GM12878 (cell line): ENCODE results near the gene MCM6. TPM values are rescaled to one million over a fixed set of nuclear protein-coding genes. Genes with fewer than 3 reads are reported as not detected.

Source experiments
- ATF7 ChIP-seq: fragments of 450-650 bp; IDR thresholded peaks from 2 replicates; pipeline ENCODE4 v1.6.1; 2016; ENCODE audit warnings: low read depth, mild to moderate bottlenecking
- CHD2 ChIP-seq: IDR thresholded peaks from 2 replicates; pipeline ENCODE4 v1.6.1; 2011; ENCODE audit warnings: low read depth, low read length, improper control_type of control experiment, borderline replicate concordance
- EGR1 ChIP-seq, 2 experiments: IDR thresholded peaks; 1 replicate in 1 of 2; 2 replicates in 1 of 2; pipeline ENCODE4 v1.6.1; 2011 to 2012; ENCODE audit warnings: low read depth in 2 of 2, low read length in 2 of 2, borderline replicate concordance in 1 of 2, mild to moderate bottlenecking in 1 of 2, moderate library complexity in 1 of 2
- ESRRA ChIP-seq: IDR thresholded peaks from 2 replicates; pipeline ENCODE4 v1.6.1; 2012; ENCODE audit warnings: mild to moderate bottlenecking, low read length, improper control_type of control experiment
- FOS ChIP-seq: IDR thresholded peaks from 3 replicates; pipeline ENCODE4 v1.6.1; 2011; ENCODE audit warnings: borderline replicate concordance; ENCODE audit not compliant: insufficient read length; ENCODE audit errors: extremely low read depth
- GATAD2B ChIP-seq: fragments of 450-650 bp; conservative IDR thresholded peaks from 2 replicates; pipeline ENCODE4 v1.6.1; 2017; ENCODE audit warnings: low read depth, mild to moderate bottlenecking, moderate library complexity
- POLR2AphosphoS2 ChIP-seq: IDR thresholded peaks from 2 replicates; pipeline ENCODE4 v1.6.1; 2011; ENCODE audit warnings: low read depth, mild to moderate bottlenecking, low read length, improper control_type of control experiment, moderate library complexity
- TARDBP ChIP-seq: IDR thresholded peaks from 2 replicates; pipeline ENCODE4 v1.6.1; 2016; ENCODE audit warnings: borderline replicate concordance
- ZBED1 ChIP-seq: IDR thresholded peaks from 2 replicates; pipeline ENCODE4 v1.6.1; 2016; ENCODE audit warnings: borderline replicate concordance
- ZNF384 ChIP-seq: IDR thresholded peaks from 2 replicates; pipeline ENCODE4 v1.6.1; 2012; ENCODE audit warnings: low read depth, mild to moderate bottlenecking, low read length, improper control_type of control experiment, borderline replicate concordance
- polyA plus RNA-seq, 11 experiments: library from polyadenylated mRNA; depleted of rRNA in 4 of 11; unstranded in 6 of 11; stranded (reverse) in 5 of 11; fragments of >200 nt; fragmentation: Nextera tagmentation in 4 of 11; fragmentation: Illumina TruSeq in 1 of 11; extraction: Ambion mirVana in 4 of 11; extraction: Trizol in 1 of 11; gene quantifications; 1 replicate in 1 of 11; 2 replicates in 10 of 11; pipeline versions ENCODE4 v1.2.1 to v1.2.3, GENCODE V29; 2011 to 2016; ENCODE audit warnings: inconsistent platforms in 2 of 11, missing spikeins in 2 of 11, low read depth in 1 of 11
- total RNA-seq, 4 experiments: library from RNA; depleted of rRNA in 3 of 4; stranded (reverse); fragments of >200 nt in 3 of 4; fragmentation: Illumina TruSeq in 1 of 4; extraction: Trizol in 1 of 4; gene quantifications; 2 replicates each; pipeline versions ENCODE4 v1.2.1 to v1.2.3, GENCODE V29; 2013 to 2021
- TF ChIP-seq, protein P1 (sequence below): IDR thresholded peaks from 2 replicates; pipeline ENCODE4 v1.6.1; 2012; ENCODE audit warnings: improper control_type of control experiment, low read depth, low read length; ENCODE audit not compliant: insufficient replicate concordance
- TF ChIP-seq, protein P2 (sequence below): IDR thresholded peaks from 2 replicates; pipeline ENCODE4 v1.6.1; 2011; ENCODE audit warnings: borderline replicate concordance, low read depth, mild to moderate bottlenecking, moderate library complexity, mixed read lengths, low read length; ENCODE audit not compliant: insufficient read depth; ENCODE audit errors: extremely low read length
- TF ChIP-seq, protein P3 (sequence below): IDR thresholded peaks from 2 replicates; pipeline ENCODE4 v1.6.1; 2012; ENCODE audit warnings: low read depth, low read length, improper control_type of control experiment

Gene MCM6
- total and polyA plus RNA-seq, 10 of the 15 experiments (the other 5 are each of a cell fraction or from before 2014, with no cell fraction given), result 37.4 to 118 (median 82.2) TPM

DNA sequence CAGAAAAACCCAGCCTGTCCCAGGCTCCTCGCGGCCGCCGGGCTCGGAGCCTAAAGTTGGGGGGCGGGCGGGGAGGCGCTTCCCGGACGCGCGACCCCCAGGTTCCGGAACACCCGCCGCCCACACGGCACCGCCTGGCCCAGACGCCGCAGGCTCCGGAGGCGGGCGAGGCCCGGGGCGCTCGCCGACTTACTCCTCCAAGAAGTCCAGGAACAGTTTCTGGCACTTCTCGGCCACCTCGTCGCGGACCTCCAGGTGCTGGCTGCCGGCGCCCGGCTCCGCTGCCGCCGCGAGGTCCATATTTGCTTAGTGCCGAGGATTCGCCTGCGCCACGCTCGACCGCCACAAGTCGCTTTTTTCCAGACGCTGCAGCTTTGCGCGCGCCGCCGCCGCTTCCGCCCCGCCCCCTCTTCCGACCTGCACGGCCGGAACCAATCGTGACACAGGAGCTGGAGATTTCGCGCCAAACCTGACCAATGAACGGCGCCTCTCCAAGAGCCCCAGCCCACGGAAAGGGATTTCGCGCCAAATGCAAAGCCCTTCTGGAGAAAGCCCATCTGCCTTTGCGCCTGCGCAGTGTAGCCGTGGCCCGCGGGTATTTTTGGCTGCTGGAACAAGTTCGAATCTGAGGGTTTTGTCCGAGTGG lies at the start of gene MCM6 (continued):
- TF ChIP-seq, protein P1, sequence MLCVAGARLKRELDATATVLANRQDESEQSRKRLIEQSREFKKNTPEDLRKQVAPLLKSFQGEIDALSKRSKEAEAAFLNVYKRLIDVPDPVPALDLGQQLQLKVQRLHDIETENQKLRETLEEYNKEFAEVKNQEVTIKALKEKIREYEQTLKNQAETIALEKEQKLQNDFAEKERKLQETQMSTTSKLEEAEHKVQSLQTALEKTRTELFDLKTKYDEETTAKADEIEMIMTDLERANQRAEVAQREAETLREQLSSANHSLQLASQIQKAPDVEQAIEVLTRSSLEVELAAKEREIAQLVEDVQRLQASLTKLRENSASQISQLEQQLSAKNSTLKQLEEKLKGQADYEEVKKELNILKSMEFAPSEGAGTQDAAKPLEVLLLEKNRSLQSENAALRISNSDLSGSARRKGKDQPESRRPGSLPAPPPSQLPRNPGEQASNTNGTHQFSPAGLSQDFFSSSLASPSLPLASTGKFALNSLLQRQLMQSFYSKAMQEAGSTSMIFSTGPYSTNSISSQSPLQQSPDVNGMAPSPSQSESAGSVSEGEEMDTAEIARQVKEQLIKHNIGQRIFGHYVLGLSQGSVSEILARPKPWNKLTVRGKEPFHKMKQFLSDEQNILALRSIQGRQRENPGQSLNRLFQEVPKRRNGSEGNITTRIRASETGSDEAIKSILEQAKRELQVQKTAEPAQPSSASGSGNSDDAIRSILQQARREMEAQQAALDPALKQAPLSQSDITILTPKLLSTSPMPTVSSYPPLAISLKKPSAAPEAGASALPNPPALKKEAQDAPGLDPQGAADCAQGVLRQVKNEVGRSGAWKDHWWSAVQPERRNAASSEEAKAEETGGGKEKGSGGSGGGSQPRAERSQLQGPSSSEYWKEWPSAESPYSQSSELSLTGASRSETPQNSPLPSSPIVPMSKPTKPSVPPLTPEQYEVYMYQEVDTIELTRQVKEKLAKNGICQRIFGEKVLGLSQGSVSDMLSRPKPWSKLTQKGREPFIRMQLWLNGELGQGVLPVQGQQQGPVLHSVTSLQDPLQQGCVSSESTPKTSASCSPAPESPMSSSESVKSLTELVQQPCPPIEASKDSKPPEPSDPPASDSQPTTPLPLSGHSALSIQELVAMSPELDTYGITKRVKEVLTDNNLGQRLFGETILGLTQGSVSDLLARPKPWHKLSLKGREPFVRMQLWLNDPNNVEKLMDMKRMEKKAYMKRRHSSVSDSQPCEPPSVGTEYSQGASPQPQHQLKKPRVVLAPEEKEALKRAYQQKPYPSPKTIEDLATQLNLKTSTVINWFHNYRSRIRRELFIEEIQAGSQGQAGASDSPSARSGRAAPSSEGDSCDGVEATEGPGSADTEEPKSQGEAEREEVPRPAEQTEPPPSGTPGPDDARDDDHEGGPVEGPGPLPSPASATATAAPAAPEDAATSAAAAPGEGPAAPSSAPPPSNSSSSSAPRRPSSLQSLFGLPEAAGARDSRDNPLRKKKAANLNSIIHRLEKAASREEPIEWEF, result no peak
- TF ChIP-seq TARDBP (no peak), POLR2AphosphoS2 (peak; percentile 45; the same call in 1 of the 2 replicates), ZNF384 (0 out of 2 replicates have a peak, but pooled peaks have one; percentile 9), FOS (peak; percentile 19), CHD2 (peak; percentile 78), ZBED1 (no peak), GATAD2B (peak; percentile 73), ESRRA (no peak), EGR1 (IDR thresholded peaks at IDR 0.05; ENCODE audit: borderline replicate concordance in 1 of 2, low read depth in 2 of 2, low read length in 2 of 2) (peak in 1 of 2 experiments; percentile 55; a peak in 1 of 3 replicates), ATF7 (no peak)
- TF ChIP-seq, protein P2, sequence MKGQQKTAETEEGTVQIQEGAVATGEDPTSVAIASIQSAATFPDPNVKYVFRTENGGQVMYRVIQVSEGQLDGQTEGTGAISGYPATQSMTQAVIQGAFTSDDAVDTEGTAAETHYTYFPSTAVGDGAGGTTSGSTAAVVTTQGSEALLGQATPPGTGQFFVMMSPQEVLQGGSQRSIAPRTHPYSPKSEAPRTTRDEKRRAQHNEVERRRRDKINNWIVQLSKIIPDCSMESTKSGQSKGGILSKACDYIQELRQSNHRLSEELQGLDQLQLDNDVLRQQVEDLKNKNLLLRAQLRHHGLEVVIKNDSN, result no peak
- TF ChIP-seq, protein P3, sequence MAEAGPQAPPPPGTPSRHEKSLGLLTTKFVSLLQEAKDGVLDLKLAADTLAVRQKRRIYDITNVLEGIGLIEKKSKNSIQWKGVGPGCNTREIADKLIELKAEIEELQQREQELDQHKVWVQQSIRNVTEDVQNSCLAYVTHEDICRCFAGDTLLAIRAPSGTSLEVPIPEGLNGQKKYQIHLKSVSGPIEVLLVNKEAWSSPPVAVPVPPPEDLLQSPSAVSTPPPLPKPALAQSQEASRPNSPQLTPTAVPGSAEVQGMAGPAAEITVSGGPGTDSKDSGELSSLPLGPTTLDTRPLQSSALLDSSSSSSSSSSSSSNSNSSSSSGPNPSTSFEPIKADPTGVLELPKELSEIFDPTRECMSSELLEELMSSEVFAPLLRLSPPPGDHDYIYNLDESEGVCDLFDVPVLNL, result peak; percentile 89
